ENCODE data around the gene PSMD6.

Gene PSMD6

DNA sequence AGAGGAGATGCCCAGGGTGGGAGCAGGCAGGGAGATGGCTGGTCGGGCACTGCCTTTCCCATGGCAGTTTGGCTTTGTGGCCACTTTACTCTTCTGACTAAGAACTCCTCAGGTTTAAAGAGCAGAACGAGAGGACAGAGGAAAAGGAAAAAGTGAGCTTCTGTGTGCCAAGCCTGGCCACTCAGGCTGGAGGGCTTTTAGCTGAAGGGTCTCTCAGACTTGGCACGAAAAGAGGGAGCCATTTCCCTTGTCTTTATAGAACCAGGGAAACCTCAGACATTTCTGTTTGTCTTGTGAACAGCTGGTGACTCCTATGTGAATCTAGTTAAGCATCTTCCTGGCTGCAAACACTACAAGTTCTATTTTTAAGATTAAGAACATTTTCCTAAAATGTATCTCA is 23.3 kb upstream of the PSMD6 start:
- DNase-seq (ENCODE audit: low read depth in 2 of 2), result no peak

DNA sequence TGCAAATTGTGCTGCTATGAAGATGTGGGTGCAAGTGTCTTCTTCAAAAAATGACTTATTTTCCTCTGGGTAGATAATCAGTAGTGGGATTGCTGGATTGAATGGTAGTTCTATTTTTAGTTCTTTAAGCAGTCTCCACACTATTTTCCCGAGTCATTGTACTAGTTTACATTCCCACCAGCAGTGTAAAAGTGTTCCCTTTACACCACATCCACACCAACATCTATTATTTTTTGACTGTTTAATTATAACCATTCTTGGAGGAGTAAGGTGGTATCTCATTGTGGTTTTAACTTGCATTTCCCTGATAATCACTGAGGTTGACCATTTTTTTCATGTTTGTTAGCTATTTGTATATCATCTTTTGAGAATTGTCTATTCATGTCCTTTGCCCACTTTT is 19.7 kb upstream of the PSMD6 start:
- no peak for DNase-seq (ENCODE audit: low read depth in 2 of 2)

DNA sequence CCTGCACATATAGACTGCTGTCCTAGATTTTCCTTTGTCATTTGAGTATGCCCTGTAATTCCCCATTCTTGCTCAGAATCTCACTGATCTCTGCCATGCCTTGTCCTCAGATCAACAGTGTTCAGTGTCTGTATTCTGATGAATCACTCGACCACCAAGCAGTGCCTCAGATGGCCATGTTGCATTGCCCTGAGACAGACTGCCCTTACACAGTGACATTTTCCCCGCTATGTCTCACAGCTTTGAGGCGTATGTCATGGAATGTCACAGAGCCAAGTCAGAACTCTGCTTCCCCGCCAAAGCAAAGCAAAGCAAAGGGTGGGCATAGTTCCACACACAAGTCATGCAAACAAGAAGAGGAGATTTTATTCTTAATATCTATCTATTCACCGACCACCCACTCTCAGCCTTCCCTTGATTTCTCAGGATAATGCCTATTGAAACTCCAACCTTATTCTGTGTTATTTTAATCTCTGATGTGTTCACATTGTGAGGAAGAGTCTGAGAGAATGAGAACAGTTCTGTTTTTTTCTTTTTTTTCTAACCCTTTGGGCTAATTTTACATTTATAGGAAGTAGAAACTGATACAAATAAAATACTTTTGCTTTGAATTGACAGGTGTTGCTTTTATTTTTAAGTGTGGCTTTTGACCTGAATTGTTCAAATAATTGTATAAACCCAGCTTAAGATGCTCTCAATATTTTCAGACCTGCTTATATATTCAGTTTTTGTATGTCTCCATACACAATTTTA is 16.9 kb upstream of the PSMD6 start:
- DNase-seq (ENCODE audit: low read depth in 2 of 2), result no peak

DNA sequence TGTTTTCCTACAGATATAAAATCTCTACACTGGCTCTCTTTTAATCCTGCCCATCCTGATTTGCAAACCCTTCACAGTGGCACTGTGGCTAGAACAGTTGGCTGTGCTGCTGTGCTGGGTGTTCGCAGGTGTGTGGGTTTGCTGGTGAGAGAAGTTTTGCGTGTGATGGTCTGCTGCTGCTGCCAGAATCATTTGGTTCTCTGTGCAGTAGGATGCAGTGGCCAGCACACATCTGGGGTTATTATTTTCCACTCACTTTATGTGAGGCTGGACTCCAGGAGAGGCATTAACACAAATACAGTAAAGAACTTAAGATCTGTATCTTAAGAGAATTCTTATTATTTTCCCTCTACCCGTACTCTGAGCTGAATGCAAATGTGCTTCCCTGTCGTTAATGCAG is 16.0 kb upstream of the PSMD6 start:
- DNase-seq (ENCODE audit: low read depth in 2 of 2), result no peak

DNA sequence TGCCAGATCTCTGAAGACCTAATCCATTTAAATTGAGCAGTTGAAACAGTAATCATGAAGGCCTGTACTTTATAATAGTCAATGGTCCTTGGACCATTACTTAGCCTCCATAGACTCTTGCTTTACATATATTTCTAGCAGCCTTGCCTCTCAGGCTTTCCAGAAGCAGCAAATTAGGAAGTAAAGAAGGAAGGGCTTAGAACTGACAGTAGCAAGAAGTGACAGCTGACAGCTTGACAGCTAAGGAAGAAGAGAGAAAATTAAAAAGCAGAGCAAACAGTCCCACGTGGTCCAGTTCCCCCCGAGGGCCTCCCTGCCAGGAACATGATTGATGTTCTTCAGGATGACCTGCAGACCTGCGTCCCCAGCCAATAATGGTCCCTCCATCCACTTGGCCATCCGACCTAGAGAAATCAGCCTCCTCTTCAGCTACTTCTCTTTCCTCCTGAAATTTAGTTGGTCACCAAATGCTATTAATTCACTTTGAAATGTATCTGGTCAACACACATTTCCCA is 15.0 kb upstream of the PSMD6 start:
- DNase-seq (ENCODE audit: low read depth in 2 of 2), result no peak

DNA sequence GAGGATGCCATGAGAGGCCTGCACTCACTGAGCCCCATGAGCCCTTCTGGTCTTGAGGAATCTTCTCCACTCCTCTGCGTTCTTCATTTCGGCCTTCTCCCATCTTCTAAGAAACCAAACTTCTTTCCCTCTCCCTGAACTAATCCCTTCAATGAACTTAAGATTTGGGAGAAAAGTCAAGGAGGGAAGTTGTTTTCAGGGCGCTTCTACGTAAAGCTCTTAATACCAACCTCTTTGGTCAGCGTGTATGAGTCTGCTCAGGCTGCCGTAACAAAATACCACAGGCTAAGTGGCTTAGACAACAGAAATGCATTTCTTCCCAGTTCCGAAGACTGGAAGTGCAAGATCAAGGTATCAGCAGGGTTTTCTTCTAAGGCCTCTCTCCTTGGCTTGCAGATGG is 13.8 kb upstream of the PSMD6 start:
- no peak for DNase-seq (ENCODE audit: low read depth in 2 of 2)

DNA sequence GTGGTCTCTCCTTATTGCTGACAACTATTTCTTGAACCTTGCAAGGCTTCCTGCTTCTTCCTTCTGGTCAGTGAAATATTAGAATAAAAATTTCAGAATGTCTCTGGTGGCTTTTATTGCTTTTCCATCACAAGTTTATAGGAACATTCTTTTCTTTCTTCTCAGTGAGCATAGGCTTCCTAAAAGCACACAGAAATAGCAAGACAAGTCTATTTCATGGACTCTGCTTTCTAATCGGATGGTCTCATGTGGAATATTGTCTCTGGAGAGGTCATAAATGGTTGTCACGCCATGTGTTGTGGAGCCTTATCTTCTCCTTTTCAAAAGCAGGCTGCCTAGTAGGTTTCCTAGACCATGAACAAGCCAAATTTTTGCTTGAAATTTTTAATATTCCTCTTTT is 9.8 kb upstream of the PSMD6 start:
- DNase-seq (ENCODE audit: low read depth in 2 of 2), result no peak

DNA sequence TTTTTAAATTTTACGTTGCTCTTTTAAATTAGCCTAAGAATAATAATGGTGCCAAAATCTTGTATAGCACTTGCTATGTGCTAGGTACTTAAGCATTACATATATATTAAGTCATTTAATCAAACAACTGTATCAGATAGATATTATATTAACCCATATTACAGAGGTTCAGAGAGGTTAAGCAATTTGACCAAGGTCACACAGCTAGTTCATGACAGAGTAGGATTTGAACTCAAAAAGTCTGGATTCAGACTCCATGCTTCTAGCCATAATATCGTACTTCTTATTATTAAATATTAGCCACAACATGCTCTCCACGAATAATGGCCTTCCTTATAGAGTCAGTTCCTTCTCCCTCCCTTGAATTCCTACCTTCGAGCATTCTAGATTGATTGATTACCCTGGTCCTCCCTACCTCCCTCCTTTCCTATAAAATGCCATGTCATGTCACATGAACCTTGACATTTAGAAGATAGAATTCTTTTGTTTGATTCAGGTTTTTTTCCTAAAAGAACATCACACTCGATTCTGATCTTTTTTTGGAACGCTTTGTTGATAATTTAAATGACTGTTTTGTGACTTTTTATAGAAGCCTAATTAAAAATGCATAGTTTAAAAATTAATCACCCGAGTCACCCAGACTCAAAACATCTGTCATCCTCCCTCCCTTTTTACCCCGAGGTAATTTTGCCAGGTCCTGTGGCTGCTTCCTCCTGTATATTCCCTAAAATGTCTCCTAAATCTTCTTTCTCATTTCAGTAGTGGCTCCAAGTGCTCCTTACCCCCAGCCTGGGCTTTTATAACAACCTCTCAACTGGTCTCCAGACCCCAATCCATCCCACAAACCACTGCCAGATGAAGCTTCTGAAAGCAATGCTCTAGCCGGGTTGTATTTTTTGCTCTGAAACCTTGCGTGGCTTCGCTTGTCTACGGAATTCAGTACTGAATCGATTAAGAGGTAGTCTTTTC is 8.5 kb upstream of the PSMD6 start:
- DNase-seq (ENCODE audit: low read depth in 2 of 2), result no peak

DNA sequence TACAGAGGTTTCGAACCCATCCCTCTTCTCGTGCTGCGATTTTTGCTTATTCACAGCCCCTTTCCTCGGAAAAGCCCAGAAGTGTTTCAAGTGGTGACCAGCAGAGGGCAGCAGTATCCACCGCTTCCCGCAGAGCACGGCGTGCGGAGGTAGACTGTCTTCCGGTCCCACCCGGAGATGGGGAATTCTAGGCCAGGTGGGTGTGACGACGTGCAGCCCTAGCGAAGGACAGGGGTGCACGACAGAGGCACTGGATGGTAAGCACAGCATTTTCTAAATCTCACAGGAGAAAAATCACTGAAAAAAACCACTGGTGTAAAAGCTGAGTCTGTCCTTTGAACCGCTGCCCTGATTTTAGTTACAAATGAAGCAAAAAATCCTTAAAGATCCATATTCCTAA is 7.4 kb upstream of the PSMD6 start:
- DNase-seq (ENCODE audit: low read depth in 2 of 2), result peak in 1 of 2 experiments; percentile 31

DNA sequence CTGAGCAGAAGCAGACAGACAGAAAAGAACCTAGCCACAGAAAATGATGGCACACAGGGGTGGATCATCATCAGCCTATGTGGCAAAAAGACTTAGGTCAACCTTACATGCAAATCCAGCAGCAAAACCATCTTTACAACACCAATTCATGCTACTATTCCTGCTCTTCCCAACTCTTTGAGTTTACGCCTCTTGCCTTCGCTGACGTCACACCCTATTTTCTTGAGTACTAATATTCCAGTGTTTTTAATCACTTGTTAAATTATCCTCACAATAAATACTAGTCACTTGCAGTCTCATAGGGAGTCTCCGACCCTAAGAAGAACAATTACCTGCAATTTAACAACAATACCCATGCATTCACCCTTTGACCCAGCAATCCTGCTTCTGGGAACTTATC is 6.0 kb upstream of the PSMD6 start:
- no peak for DNase-seq (ENCODE audit: low read depth in 2 of 2)

DNA sequence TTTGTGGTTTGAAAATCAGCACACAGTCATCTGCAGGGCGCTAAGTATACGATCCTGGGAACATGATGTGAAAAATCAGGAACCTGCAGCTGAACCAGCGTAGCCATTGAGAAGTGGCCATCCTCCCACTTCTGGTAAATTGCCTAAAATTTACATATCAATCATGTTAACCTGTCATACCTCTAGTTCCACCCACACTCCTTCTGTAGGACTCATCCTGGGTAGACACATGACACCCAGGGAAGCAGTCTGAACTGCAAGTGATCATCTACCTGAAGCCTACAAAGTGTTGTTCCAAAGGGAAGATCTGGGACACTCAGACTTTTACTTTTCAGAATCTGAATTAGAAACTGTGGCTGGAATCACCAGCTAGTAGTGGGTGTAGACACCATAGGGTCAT is 5.5 kb upstream of the PSMD6 start:
- DNase-seq (ENCODE audit: low read depth in 2 of 2), result no peak

DNA sequence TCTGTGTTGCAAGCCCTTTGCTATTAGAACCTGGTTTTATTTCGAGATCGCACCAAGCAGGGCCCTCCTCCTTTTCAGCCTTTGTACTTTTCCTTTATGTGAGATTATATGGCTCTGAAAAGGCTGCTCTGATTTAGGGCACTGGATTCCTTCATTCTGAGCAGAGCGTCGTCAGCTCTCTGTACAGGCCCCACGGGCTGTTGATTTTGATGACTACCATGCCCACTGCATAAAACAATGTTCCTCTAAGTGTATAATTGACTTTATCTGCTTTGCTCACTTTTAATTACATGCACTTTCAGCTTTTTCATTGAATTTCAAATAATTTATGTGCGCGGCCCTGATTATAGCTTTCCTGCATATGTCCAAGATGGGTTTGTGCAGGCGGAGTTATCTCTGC is 4.4 kb upstream of the PSMD6 start:
- no peak for DNase-seq (ENCODE audit: low read depth in 2 of 2)

DNA sequence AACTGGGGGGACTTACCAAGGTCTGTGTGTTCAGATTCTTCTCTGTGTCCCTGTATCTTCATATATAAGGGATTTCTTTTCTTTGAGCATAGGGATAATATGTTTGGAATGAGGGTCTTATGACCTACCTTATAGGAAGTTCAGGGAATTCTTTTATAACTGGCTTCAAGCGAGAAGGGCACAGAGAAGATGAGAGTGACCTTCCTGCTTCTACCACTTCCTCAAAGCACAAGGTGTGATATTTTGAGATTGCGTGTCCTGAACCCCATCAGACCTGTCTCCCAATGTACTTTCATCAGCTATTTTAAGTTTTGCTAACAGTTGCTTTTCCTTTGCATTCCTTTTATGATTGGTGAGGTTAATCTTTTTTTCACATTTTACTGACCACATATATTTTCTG is 3.1 kb upstream of the PSMD6 start:
- DNase-seq (ENCODE audit: low read depth in 2 of 2), result no peak

DNA sequence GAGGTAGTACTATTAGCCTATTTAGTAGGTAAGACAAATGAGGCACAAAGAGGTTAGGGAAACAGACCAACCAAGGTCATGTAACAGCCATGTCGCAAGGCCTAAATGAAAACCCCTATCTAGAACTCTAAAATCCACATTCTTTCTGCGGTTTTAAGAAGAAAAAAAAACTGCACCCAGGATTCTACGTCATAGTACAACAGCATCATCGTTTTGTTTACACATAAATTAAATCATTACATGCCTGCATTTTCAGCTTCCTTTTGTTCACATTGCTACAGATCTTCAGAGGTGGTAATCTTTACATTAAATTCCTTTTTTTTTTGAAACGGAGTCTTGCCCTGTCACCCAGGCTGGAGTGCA is 548 bp upstream of the PSMD6 start:
- no peak for DNase-seq (ENCODE audit: low read depth in 2 of 2)

DNA sequence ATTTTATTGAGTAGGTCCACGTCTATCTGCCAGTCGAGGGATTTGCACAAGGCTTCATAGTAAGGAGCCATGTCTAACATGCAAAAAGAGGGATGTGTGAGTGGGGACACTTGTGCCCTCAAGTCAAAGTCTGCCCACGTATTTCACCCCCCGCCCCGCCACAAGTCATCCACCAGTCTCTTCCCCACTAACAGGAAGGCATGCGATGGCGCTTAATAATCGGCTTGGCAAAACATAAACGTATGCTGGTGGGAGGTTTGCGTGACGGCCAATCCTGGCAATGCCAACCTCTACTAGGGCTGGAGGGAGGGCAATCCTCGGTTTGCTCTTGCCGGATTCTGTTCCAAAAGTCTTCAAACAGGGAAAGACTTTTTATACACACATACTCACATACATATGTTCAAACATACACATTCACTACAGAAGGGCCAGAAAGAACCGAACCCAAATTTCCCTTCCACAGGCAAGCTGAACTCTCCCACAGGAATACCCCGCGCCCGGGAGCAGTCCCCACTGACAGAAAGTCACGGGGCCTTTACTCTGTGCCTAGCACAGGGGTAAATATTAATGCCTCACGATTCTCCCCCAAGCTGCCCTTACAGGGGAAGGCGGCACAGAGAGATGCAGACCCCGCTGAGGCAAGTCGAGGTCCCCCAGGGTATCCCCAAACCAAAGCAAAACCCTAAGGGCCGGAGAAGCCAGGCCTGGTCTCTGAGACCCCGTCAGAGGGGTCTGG is 675 bp downstream of the PSMD6 start:
- DNase-seq (ENCODE audit: low read depth in 2 of 2), result no peak

DNA sequence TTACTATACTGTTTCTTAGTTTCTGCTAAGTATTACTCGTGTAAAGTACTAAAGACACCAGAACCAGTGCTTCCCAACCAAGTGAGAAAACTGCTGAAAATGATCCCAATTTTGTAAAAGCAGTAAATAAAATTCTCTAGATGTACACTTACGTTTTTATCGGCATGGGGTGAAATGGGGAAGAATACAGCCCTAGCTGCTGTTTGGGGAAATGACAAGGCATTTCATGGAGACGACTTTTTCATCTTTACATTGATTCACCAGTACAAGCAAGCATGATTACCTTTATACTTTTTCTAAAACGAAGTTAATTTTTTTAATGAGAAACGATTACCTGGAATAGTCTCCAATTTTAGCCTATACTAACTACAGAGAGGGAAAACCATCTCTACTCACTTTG is 1.4 kb downstream of the PSMD6 start:
- no peak for DNase-seq (ENCODE audit: low read depth in 2 of 2)

DNA sequence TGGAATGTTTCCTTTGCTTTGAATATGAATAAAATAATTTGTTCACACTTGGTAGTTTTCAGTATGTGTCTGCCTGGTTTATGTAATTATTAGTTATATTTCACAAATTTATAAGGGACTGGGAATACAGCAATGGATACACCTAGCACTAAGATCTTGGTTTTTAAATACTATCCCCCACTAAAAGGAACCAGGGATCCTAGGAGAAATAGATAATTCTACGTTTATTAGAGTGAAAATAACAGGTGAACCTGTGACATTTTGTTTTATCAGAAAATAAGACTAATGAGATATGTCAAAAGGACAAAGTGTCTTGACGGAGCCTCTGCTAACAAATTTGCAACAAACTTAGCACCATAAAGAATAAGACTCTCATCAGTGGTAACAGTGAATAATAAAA is 3.4 kb downstream of the PSMD6 start:
- DNase-seq (ENCODE audit: low read depth in 2 of 2), result no peak

DNA sequence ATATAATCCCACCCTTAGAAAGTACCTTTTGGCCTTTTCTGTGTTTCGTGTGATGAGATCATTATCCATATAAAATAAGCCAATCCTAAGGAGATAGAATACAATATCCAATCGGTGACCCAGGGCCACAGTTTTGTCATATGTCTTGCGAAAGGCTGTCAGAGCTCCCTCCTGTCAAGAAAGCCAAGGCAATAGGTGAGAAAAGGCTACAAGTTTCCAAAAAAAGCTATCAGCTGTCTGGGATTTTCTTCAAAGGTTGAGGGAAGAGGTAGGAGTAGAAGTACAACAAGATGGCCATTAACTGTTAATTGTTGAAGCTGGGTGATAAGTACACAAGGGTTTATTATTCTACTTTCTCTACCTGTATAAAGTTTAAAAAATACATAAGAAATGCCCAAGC is 4.0 kb downstream of the PSMD6 start:
- no peak for DNase-seq (ENCODE audit: low read depth in 2 of 2)

DNA sequence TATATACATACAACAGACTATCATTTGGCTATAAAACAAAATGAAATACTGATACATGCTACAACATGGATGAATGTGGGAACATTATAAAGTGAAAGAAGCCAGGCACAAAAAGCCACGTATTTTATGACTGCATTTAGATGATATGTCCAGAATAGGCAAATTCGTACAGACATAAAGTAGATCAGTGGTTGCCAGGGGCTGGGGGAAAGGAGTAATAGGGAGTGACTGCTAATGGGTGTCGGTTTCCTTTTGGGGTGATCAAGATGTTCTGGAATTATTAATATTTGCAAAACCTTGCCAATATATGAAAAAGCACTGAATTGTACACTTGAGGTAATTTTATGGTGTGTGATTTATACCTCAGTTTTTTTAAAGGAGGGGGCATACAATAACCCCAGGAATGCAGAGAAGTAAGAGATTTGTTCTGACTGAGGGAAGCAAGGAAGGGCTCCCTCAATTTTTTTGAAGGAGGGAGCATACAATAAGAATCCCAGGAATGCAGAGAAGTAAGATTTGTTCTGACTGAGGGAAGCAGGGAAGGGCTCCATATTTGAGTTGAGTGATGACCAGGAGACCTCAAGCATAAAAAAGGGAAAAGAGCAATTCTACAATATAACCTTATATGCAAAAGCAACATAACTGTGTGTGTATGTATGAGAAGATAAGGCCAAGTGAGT is 6.2 kb downstream of the PSMD6 start:
- DNase-seq (ENCODE audit: low read depth in 2 of 2), result no peak

DNA sequence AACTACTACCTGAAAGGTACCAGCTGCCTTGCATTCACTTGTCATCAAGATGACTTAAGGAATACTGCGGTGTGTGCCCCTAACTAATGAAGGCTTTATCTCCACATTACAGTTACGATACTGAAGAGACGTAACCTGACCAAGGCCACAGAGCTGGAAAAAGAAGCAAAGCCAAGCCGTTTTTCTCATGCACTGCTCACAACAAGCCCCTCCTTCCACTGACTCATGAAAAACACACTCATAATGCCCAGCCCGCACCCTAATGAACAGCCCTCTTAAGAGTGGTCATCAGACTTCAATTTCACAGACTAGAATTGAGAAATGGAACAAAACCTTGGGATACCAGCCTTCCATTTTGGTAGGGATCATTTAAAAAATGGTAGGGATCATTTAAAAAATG is 11.6 kb downstream of the PSMD6 start:
- DNase-seq (ENCODE audit: low read depth in 2 of 2), result no peak

DNA sequence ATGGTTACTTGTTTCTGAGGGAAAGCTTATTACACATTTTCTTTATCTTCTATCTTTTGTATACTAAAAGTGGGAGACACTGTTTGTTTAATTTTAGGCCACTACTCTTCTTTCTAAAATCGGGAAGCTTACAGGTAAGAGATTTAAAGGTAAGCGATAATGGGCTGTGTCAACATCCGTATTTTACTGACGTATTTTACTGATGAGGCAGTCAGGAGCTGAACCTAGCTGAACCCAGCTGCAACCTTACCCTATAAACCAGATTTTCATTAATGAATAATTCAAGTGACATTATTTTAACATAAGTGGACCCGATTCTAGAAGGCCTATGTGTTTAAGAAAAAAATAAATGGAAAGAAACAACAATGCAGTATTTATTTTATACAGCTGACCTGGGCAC is 13.1 kb downstream of the PSMD6 start:
- DNase-seq (ENCODE audit: low read depth in 2 of 2), result no peak

DNA sequence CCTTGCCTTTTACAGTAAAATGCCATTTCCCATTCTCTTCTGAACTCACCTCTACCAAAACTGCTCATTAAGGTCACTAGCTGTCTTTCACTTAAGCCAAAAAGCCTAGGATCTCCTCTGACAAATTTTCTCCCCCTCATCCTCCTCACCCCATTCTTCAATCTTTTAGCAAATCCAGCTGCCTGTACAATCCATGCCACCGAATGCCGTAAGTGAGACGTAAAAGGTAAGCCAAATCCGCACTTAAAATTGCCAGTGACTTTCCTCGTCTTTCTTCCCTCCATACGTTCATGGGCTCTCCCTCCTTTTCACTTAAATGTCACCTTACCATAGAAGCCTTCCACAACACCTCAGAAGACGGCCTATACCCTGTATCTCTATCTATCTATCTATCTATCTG is 13.8 kb downstream of the PSMD6 start:
- no peak for DNase-seq (ENCODE audit: low read depth in 2 of 2)
